MG63 (cell line): ENCODE data around the gene ADAM15. TPM values are rescaled to one million over a fixed set of nuclear protein-coding genes. Genes with fewer than 3 reads are reported as not detected.
A peak's percentile ranks its signal among the peaks of the same experiment; 100 is the strongest.

Source experiments
- DNase-seq: peaks from one replicate; pipeline ENCODE4 v3.0.0-alpha.2; 2020
- H3K27me3 ChIP-seq: fragments of 250-450 bp; sonication (Bioruptor Pico); 2 replicates; pipeline ENCODE4 v1.5.1; 2020; ENCODE audit warnings: mild to moderate bottlenecking, moderate library complexity
- H3K36me3 ChIP-seq: fragments of 250-450 bp; sonication (Bioruptor Pico); 2 replicates; pipeline ENCODE4 v1.5.1; 2020; ENCODE audit warnings: mild to moderate bottlenecking, moderate library complexity
- H3K4me3 ChIP-seq: fragments of 250-450 bp; sonication (Bioruptor Pico); 2 replicates; pipeline ENCODE4 v1.5.1; 2020; ENCODE audit warnings: mild to moderate bottlenecking, moderate library complexity
- H3K9me3 ChIP-seq: fragments of 250-450 bp; sonication (Bioruptor Pico); 2 replicates; pipeline ENCODE4 v1.5.1; 2020; ENCODE audit warnings: mild to moderate bottlenecking, moderate library complexity
- total RNA-seq: library from RNA; depleted of rRNA; stranded (reverse); fragments of >200 nt; shearing (Covaris generic); gene quantifications from 2 replicates; pipeline ENCODE4 v1.2.3, GENCODE V29; 2014; ENCODE audit warnings: low replicate concordance

ADAM15 gene
- total RNA-seq, 1 experiment from 2014 or later: 285 TPM

DNA sequence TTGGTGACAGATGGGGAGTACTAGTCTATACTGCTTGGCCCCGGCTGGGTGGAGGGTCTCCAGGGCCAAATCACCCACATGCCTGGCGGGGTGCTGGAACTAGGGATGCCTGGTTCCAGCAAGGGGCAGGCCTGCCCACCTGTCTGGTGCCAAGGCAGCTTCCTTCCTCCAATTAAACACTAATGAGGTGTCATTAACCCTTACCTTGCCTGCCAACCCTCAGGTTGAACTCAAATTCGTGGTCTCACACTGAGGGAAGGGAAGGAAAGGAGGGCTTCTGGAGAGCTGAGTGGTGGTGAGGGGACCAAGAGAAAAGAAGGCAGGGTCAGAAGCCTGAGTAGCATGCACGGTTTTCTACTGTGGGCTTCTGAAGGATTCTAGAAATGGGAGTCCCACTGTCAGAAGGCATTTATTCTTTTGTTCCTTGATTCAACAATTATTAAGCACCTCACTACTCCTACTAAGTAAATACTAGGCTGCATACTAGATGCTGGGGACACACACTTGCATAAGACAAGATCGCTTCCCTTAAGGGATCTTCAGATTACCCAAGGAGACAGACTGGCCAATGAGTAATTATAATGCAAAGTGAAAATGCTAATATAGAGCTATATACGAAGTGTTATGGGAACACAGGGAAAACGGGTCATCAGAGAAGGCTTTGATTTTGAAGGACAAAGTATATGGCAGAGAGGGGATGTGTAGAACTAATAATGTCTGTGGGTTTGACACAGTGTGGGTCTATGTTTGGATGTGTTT, 21.6 kb downstream of the ADAM15 start:
- H3K4me3 ChIP-seq: no peak overlapping the region
- no peaks in the 10 kb centered on the region for H3K9me3 ChIP-seq
- no peaks in the 10 kb centered on the region for H3K27me3 ChIP-seq
- H3K36me3 ChIP-seq: peaks cover 3% of the 10 kb centered on the region; the same call in 1 of the 2 replicates
- no peak for DNase-seq

DNA sequence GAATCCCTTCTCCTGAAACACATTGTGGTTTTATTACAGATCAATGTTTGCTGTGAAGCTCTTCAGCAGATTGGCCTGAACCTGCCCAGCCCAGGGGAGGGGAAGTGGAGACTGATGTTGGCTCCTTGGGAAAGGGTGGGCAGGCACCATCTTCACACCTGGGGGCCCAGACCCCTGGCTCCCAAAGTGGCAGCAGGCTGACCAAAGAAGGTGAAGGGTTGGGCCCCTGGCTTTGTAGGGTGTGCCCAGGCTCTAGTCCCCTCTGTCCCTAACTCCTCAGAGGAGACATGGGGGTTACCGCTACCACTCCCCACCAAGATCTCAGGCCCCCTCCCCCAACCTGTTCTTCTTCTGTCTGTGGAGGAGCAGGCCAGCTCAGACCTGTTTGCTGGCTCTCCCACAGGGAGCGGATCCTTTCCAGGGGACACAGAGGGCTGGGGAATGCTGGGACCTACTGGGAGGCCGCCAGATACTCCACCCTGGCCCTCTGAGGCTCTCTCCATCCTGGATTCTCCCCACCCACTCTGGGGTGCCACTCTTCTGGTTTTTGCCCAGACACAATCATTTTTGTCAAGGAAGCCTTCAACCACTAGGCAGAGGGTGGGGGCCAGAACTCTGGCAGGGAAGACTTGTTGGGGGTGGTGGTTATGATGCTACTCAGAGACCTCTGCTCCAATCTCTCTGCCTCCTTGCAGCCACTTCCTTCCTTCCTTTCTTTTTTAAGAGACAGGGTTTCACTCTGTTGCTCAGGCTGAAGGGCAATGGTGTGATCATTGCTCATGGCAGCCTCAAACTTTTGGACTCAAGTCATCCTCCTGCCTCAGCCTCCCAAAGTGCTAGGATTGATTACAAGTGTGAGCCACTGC, 22.5 kb downstream of the ADAM15 start:
- peaks cover 3% of the 10 kb centered on the region; the same call in 1 of the 2 replicates for H3K36me3 ChIP-seq
- H3K4me3 ChIP-seq: no peak overlapping the region
- no peaks in the 10 kb centered on the region for H3K9me3 ChIP-seq
- no peaks in the 10 kb centered on the region for H3K27me3 ChIP-seq
- DNase-seq: no peak

DNA sequence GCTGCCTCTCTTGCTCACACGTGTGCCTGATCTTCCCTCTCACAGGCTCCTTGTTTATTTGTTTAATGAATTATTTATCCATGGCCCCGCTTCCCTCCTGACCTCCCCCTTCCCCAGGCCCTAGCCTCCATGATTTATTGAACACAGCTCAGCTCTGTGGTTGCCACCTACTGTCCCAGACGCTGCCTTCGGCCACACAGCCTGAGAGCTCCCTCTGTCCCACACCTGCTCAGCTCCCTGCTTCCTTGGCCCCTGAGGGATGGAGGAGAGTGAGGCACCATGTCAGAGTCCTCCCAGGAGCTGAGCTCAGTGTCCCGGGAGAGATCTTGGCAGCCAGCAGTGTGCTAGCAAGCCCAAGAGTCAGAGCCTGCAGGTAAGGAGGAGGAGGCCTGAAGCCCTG, 24.4 kb downstream of the ADAM15 start:
- Histone ChIP-seq H3K27me3 (peaks cover 17% of the 10 kb centered on the region), H3K36me3 (no peaks in the 10 kb centered on the region), H3K9me3 (no peaks in the 10 kb centered on the region), H3K4me3 (no peak overlapping the region)
- DNase-seq: no peak

DNA sequence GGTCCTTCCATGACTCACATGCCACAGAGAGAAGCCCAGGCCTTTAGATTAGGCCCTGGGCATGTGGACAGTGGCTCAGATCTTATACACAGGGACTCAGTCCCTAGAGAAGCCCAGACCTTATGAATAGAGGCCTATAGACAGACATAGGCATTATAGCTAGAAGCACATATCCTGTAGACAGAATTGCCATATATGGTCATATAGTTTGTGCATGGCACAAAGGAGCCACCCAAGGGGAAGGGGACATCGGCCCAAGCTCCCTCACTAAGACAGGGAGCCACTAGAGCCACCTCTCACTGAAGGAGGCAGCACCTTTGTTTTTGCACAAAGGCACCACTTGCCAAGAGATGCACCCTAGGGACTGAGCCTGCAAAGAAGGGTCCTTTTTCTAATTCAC, 25.3 kb downstream of the ADAM15 start:
- DNase-seq: no peak
- Histone ChIP-seq H3K9me3 (no peaks in the 10 kb centered on the region), H3K36me3 (no peaks in the 10 kb centered on the region), H3K27me3 (peaks cover 25% of the 10 kb centered on the region), H3K4me3 (no peak overlapping the region)

DNA sequence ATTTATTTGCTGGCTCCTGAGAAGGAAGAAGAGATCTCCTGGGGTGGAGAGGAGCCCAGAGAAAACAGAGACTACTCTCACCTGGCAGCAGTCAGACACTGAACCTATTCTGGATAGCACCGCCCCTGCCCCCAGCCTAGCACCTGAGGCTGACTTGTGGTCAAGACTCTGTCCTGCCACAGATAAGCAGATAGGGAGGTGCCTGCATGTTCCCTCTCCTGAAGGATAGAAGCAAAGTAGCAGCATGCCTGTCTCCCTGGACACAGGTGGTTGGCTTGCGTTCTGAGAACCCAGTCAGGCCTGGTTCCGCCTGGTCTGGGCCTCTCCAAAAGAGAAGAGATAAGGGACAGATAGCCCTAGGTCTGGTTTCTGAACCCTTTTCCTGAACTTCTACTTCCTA, 26.2 kb downstream of the ADAM15 start:
- H3K4me3 ChIP-seq: no peak overlapping the region
- H3K36me3 ChIP-seq: no peaks in the 10 kb centered on the region
- no peaks in the 10 kb centered on the region for H3K9me3 ChIP-seq
- peaks cover 35% of the 10 kb centered on the region for H3K27me3 ChIP-seq
- no peak for DNase-seq

DNA sequence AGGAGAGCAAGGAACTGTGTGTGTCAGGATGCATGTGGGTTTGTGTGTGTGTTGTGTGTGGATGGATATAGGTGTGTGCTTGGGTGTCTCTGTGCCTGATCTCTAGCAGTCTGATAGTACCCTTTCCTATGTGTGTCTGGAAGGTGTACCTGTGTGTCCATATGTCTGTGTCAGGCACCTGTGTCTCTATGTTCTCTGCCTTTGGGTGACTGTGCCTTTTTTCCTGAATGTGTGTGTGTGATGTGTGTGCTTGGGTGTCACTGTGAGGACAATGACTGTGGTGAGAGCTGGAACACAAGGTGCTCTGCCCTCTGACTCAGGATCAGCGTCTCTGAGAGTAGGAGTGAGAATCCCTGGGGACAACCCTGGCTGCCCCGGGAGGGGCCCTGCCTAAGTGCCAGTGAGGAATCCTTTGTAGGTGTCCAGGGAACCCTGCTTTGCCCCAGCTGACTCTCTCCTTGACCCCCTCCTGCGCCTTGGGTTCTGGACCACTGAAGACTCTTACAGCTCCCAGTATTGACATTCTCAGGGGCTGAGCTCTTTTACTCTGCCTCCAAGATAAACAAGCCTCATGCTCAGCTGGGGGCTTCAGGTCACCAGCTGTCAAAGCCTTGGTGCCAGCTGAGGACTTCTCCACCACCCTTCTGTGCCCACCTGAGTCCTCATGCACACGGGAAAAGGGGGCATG, 26.8 kb downstream of the ADAM15 start:
- Histone ChIP-seq H3K9me3 (no peaks in the 10 kb centered on the region), H3K36me3 (no peaks in the 10 kb centered on the region), H3K4me3 (peak overlapping the region; percentile 35), H3K27me3 (peaks cover 39% of the 10 kb centered on the region)
- no peak for DNase-seq

DNA sequence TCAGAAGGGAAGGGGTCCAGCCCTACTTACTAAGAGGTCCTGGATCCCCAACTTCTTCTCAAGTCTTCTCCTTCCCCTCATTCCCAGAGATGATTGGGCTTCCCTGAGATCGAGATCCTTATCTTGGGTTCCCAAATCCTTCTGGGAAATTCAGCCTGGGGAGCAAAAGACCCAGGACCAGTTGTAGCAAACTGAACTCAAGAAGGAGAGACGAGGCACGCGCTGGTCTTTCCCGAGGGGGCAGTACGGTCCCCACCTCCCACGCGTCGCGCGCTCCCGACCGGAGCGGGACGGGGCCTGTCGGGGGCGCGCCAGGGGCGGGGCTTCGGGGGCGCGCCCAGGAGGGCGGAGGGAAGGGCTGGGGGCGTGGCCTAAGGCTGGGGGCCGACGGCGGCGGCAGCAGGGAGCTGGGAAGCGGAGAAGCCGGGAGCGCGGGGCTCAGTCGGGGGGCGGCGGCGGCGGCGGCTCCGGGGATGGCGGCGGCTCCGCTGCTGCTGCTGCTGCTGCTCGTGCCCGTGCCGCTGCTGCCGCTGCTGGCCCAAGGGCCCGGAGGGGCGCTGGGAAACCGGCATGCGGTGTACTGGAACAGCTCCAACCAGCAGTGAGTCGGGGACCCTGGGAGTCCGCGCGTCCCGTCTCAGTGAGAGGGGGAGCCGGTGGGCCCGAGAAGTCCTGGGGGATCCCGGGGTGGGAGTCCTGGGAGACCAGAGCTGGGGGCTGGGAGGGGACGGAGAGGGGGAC, 27.5 kb downstream of the ADAM15 start, which contains the start of gene EFNA3:
Gene EFNA3, plus strand, starts transcription at position 369 of the 741 bp plus-strand sequence. Its CDS starts 105 bp downstream, at position 474.
- DNase-seq: peak; percentile 75
- Histone ChIP-seq H3K36me3 (no peaks in the 10 kb centered on the region), H3K27me3 (peaks cover 43% of the 10 kb centered on the region)

DNA sequence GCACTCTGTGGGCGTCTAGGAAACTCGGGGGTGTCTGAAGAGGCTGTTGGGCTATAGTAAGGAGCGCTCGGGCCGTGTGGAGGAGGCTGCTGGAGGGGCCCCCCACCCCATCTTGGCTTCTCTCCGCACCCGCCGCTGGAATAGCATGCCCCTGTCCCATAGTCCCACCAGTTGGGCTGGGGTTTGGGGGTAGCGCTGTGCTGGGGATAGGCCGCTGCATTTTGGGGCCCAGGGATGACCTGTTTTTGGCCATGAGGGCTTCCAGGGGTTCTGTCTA, 28.0 kb downstream of the ADAM15 start:
- no peaks in the 10 kb centered on the region for H3K36me3 ChIP-seq
- H3K27me3 ChIP-seq: peaks cover 43% of the 10 kb centered on the region
- H3K9me3 ChIP-seq: no peaks in the 10 kb centered on the region
- no peak for DNase-seq
- peak overlapping the region; percentile 35 for H3K4me3 ChIP-seq

More for the DNA sequence above, 27.5 kb downstream of the ADAM15 start, which contains the start of gene EFNA3:
- no peaks in the 10 kb centered on the region for H3K9me3 ChIP-seq
- H3K4me3 ChIP-seq: peak within 1 kb of the TSS; percentile 35

DNA sequence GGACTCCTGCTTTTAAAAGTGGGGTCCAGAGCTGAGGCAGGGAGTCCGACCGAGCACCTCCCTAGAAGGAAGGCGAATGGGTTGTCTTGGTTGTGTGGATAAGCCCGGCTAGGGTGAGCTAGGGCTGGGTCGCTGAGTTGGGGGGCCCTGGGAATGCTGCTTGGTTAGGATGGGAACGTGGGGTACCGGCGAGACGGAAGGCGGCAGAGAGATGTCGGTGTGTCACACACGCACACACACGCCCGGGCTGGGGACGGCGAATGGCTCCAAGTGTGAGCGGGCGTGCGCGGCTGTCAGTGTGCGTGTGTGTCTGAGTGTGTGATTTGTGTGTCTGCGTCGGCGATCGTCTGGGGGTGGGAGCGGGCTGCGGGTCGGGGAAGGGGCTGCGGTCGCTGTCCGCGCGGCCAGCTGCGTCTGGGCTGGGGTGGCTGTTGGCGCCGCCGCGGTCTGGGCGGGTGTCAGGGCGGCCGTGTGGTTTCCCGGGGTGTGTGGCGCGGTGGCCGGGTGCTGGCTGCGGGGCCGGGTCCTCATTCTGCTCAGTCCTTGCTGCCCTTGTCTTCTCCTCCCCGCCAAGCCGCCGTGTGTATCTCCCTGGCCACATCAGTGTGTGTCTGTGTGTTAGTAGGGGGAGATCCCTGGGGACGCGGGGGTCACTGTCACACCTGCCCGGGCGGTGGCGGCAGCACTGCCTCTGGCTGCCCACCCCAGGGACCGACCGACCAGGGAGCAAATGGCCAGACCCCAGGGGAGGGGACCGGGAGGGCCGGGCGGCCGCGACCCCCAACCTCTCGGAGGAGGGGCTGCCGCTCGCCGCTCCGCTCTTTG, 28.6 kb downstream of the ADAM15 start:
- no peak for DNase-seq
- Histone ChIP-seq H3K27me3 (peaks cover 43% of the 10 kb centered on the region), H3K36me3 (no peaks in the 10 kb centered on the region), H3K4me3 (no peak overlapping the region), H3K9me3 (no peaks in the 10 kb centered on the region)

DNA sequence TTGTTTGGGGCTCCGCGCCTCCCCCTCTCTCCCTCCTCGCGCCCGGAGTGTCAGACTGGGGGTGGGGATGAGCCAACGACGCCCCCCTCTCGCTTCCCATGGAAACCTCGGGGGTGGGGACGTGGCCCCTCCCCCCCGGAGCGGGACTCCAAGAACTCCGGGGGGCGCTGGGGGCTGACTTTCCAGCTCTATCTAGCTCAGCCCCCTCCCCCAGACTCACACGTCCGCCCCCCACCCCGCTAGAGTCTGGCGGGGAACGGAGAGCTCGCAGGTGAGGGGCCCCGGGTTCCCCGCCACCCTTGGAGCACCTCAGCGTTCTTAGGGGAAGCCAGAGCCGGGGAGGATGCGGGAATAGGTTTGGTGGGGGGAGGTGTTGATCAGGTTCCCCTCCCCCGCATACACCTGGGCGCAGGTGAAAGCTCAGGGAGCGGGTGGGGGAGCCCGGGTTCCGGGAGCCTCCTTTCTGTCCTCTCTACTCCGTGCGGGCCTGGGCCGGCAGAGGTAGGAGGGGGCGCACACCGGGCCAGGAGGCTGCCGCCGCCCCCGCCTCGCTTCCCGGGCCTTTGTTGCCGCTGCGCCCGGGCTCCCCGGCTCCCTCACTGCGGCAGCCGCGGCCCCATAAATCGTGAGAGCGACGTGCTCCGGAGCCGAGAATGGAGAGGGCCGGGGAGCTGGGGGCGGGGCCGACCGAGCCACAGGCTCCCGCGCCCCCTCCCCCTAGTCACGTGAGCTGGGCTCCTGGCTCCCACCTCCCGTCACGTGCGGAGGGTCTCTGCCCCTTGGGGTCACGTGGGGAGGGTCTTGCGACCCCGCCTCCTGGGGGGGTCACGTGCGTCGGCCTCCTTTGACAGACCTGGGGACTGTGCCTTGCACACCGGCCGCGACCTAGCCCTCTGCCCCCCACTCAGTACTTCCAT, 29.5 kb downstream of the ADAM15 start:
- Histone ChIP-seq H3K36me3 (no peaks in the 10 kb centered on the region), H3K27me3 (peaks cover 43% of the 10 kb centered on the region), H3K9me3 (no peaks in the 10 kb centered on the region), H3K4me3 (no peak overlapping the region)
- no peak for DNase-seq

DNA sequence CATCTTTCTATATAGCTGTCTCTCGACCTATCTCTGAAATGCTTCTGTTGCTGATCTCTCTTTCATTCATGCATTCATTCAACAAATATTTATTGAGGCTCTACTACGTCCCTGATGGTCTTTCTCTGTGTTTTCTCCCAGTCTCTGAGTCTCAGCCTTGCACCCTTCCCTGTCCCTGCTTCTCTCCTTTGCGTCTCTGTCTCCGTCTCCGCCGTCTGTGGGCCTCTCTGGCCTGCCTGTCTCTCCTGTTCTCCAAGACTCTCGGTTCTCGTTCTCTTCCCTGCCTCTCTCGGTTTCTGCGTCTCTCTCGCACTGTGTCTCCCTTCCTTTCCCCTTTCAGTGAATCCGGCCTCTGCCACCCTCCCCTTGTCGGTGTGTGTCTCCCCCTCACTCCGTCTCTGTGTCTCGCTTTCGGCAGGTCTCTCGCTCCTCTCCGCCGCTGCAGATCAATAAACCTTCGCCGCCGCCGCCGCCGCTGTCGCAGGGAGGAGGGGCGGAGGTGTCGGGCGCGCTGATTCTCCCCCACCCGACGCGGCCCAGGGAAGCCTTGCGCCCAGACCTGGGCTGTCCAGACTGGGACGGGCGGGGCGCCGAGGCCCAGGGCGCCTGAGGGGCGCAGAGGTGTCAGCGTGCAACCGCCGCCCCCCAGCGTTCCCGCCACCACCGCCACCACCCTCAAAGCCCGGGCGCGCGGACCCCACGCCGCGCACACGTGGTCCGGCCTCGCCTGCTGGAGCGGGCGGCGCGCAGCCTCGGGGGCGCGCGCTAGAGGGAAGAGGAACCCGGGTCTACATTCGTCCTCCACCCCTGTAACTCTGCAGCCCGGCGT, 30.6 kb downstream of the ADAM15 start:
- DNase-seq: no peak
- Histone ChIP-seq H3K4me3 (no peak overlapping the region), H3K36me3 (no peaks in the 10 kb centered on the region), H3K27me3 (peaks cover 43% of the 10 kb centered on the region), H3K9me3 (no peaks in the 10 kb centered on the region)

DNA sequence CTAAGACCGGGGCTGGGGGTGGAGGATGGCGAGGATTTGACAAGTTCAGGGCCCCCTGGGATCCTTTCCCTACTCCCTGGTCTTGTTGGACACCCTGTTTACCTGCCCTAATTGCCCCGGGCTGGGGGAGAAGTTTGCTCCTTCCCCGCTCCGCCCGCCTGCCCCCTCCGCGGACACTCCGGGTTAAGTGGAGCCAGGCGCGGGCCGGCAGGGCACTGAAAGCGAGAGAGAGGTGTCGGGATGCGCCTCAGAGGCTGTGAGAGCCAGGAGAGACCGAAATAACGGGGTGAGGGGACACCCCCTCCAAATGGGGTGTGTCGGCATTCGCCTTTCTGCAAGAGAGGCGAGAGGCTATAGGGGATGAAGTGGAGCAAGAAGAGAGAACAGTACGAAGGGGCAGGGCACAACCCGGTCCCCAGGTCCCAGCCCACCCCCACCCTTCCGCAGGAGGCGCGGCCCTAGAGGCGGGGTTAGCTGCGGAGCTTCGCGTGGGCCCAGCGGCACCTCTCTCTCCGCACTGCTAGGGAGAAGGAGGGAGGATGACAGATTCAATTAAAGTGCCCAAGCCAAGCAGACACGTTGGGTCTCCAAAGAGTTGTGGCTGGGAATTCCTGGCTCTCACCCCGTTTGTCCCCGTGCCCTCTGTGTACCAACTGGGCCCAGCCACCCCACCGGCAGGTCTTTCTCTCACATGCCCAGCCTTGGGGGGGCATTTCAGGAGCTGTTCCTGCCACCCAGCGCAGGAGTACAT, 31.4 kb downstream of the ADAM15 start:
- Histone ChIP-seq H3K9me3 (no peaks in the 10 kb centered on the region), H3K36me3 (no peaks in the 10 kb centered on the region), H3K27me3 (peaks cover 43% of the 10 kb centered on the region), H3K4me3 (no peak overlapping the region)
- DNase-seq: no peak

DNA sequence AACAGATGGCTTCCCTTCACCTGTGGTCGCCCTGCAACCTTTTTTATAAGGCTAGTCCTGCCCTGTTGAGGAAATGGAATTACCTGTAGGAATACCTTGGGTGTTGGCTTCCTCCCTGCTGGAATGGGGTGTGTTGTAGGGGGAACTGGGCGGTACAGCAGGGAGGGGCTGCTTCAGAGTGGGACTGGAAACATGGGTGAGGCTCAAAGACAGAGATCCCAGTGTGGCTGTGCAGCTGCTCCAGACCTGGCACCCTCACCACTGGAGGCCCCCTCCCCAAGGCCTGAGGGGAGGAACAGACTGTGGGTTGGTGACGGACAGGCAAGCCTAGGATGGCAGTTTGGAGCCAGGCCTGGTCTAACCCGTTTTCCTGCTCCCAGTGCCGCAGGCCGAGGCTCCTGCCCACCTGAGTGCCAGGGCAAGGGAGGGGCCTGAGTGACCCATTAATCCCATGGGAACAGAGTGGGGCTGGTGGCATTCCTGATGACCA, 32.0 kb downstream of the ADAM15 start:
- no peak overlapping the region for H3K4me3 ChIP-seq
- peaks cover 43% of the 10 kb centered on the region for H3K27me3 ChIP-seq
- no peaks in the 10 kb centered on the region for H3K36me3 ChIP-seq
- no peak for DNase-seq
- H3K9me3 ChIP-seq: no peaks in the 10 kb centered on the region
